HG02885 (cell line): ENCODE measurements around the gene PARVB.

Experiments
- ATAC-seq: cut with Tn5 transposase; IDR thresholded peaks from one replicate; pipeline ENCODE4 v1.9.1; 2021; ENCODE audit warnings: mild to moderate bottlenecking; ENCODE audit not compliant: unreplicated experiment, poor library complexity

Gene PARVB

DNA sequence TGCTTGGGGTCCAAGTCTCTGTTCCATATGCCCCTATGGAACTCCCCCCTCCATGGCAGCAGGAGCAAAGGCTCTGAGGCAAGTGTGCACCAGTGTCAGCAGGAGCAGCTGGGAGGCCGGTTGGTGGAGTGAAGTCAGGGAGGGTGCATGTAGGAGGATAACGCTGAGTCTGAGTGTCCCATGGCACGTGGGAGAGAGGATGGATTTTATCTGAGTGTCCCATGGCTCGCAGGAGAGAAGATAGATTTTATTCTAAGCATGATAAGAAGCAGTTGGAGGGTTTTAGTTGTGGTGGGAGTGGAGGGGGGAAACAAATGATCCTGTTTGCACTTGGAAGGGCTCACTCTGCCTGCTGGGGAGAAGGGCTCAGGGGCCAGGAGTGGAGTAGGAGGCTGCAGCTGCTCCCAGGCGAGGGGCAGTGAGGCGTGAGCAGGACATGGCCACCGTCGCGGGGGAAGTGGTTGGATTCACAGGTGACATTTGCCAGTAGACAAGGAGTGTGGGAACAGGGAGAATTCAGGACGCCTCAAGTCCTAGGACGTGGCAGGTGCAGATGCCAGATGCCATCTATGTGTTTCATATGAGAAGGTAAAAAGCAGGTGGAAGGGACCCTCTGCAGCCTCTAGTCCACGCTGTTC, 123.0 kb downstream of the PARVB start:
- ATAC-seq, result no peak

DNA sequence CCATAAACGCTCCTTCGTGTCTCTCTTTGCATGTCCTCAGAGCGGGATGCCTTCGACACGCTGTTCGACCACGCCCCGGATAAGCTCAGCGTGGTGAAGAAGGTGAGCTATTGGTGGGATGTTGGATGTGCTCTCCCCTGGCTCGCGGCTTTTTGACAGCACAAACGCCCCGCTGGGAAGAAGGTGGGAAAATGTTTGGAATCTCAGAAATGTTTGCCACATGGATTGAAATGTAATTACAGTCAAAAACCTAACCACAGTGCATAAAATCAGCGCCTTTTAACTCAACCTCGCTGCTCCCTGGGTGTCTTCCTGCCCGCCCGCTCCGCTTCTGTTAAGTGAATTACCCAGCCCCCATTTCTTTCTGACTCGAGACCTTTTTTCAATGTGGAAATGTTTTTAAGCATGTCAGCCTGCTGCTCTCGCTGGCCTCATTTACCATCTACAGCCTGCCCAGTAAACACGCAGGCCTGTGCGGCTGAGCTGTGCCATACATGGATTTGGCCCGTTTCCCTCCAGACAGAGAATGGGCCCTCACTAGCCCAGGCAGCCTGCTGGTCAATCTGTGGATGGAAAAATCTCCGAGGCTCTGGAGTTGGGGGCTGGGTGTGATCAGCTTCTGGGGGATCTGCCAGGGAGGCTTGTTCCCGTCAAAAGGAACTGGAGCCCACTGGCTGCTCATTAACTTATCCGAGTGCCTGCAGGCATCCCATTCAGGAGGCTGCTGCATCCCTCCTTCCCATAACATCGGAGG, 123.9 kb downstream of the PARVB start:
- ATAC-seq, result no peak

DNA sequence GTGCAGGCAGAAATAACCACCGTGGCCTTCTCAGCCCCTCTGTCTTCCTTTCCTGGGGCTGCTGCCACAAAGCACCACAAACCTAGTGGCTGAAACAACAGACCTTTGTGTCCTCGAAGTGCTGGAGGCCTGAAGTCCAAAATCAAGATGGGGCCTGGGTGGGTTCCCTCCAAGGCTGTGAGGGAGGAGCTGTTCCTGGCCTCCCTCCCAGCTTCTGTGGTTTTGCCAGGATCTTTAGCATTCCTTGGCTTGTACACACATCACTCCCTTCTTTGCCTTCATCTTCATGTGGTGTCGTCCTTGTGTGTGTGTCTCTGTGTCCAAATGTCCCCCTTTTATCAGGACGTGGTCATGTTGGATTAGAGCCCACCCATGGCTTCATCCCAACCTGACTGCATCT, 127.6 kb downstream of the PARVB start:
- no peak for ATAC-seq

DNA sequence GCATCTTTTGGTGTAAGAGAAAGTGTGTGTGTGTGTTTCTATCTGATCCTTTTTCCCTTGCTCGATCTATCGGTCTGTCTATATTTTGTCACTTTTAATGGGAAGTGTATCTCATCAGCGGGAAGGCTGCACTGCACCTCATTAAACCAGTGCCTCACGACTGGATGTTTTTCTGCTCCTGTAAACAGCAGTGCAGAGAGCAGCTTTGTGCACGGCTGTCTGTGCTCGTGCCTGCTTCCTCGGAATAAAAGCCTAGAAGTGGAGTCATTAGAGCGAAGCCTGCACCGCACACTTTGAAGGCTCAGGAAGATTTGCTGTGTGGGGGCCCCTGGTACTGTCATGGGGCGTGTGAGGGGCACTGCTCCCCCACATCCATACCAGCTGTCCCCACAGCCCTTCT, 129.6 kb downstream of the PARVB start:
- no peak for ATAC-seq

DNA sequence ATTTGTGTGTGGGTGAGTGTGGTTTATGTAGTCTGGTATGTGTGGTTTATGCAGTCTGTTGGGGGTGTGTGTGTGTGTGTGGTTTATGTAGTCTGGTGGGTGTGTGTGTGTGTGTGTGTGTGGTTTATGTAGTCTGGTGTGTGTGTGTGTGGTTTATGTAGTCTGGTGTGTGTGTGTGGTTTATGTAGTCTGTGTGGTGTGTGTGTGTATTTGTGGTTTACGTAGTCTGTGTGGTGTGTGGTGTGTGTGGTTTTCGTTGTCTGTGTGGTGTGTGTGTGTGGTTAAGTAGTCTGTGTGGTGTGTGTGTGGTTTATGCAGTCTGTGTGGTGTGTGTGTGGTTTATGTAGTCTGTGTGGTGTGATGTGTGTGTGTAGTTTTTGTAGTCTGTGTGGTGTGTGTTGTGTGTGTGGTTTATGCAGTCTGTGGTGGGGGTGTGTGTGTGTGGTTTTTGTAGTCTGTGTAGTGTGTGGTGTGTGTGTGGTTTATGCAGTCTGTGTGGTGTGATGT, 130.4 kb downstream of the PARVB start:
- ATAC-seq, result no peak

DNA sequence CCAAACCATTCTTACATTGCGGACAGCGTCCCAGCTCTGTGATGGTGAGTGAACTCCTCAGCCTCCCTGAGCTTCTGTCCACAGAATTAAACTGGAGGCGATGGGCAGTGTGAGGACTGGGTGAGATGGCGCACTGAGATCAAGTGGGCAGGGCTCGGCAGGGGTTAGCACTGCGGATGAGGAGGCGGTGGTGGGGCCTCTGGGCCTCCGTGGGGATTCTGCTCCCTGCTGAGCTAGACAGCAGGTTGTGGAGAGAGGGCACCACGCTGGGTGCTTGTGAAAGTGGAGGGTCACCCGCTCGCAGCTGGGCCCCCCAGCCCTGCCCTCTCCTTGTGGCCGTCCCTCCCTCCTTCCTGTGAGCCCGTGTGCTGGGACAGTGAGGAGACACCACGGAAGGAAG, 131.0 kb downstream of the PARVB start:
- ATAC-seq, result no peak

DNA sequence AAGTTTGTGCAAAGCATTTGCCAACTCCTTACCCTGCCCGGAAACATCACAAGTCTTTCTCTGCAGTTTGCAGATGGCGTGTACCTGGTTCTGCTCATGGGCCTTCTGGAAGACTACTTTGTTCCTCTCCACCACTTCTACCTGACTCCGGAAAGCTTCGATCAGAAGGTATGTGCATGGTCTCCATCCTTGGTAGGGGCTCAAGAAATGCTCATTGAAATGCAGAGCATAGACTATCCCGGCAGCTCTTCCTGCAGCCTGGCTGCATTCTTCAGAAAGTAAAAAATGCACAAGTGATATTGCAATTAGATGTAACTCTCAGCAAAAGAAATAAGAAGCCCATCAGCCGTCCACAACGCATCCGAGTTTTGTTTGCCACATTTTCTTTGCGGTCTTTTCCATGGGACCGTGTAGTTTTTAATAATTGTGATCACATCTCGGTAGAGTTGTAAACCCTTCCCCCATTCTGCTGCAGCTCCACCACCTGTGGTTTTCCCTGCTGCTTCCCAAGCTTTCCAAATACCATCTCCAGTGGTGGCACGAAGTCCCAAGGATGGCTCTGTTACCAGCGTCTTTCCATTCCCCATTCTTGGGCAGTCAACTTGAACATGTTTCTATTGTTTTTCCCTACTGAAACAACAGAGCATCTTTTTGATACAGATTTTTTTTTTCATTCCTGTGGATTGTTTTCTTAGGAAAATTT, 134.0 kb downstream of the PARVB start:
- ATAC-seq, result no peak

DNA sequence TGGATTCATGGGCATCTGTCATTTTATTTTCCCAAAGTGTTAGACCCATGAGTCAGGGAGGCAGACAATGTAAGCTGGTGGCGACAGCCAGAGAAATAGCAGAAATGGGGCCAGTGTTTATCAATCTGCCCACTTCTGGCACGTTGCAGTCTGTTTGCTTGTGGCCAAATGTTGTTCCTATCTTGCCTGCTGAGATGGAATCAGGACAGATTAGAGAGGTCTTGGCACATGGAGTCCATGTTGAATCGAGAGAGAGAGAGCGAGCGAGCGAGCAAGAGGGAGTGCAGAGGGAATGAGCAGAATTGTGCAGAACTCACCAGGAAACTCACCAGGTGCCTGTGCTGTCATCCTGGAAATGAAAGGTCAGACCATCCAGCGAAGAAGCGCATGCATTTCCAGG, 134.7 kb downstream of the PARVB start:
- ATAC-seq, result no peak

DNA sequence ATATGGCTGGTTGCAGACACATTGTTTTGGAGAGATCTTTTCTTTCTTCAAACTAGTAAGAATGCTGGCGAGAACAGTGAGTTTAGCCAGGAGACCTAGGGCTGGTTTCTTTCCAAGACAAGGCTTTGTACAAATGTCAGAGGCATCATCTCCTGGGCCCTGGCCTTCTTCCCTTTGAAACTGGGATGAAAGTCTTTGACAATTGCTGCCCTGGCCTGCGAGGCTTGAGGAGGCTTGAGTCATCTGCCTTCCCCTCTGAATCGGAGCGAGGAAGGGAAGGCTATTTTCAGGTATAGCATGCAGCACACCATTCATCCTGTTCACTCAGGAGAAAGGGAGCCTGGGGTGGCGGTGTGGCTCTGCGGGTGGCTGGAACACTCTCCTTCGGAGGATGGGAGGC, 135.1 kb downstream of the PARVB start:
- no peak for ATAC-seq

DNA sequence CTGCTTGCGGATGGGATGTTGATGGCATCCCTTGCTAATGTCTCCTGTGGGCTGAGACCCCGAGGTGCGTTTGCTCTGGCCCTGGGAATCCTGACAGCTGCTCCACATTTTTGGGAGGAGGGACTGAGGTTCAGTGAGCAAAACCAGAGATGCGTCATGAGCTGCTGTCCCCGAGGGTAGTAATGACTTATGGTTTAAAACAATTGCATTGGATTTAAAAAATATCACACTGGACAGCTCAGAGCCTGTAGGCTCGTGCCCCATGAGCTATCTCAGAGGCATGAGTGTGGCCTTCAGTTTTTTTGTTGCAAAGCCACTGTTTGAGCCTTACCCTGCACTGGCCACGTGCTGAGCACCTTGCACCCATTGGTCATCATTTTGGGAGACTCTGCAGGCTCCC, 135.7 kb downstream of the PARVB start:
- no peak for ATAC-seq

DNA sequence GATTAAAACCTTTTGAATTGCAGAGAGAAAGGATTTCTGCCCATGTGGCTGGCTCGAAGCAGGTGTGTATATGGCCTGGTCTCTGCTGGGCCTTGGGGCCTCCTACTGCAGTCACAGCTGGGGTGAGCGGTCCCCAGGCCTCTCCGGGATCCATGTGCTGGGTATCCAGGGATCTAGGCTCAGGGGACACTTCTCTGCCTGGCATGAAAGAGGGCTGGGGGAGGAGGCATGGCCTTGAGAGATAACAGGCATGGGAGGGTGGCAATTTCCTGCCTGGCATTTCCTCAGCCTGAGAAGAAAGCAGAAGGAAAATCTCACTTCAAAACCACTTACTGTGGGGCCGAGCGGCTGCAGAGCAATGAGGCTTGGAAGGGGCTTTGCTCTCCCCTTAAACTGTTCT, 136.3 kb downstream of the PARVB start:
- no peak for ATAC-seq

DNA sequence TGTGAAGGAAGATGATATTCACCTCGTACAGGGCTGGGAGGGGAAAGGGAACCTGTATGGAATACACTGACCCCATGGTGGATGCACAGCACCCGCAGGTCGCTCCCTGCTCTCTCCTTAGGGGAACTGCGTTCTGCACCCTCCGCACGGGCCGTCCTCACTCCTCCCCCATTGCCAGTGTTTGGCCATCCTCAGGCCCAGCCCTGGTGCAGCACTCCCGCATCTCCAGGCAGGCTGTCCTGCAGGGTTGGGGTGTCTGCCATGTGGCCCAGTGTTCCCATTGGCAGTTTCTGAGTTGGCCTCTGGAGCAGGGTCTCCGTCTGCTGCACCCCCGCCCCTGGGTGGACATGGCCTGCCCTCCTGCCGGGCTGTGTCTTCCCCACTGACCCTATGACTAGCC, 137.6 kb downstream of the PARVB start:
- ATAC-seq, result no peak

DNA sequence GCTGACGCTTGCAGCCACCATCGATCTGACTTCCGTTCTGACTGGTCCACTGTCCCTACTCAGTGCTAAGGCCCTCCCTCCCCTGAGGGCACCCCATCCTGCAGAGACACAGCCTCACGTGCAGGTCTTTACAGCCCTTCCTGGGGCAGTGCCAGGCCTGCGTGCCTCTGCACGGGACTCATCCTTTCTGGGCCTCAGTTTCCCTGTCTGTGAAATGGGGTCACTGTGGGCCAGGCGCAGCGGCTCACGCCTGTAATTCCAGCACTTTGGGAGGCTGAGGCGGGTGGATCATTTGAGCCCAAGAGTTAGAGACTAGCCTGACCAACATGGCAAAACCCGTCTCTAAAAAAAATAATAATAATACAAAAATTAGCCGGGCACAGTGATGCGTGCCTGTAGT, 138.9 kb downstream of the PARVB start:
- no peak for ATAC-seq

DNA sequence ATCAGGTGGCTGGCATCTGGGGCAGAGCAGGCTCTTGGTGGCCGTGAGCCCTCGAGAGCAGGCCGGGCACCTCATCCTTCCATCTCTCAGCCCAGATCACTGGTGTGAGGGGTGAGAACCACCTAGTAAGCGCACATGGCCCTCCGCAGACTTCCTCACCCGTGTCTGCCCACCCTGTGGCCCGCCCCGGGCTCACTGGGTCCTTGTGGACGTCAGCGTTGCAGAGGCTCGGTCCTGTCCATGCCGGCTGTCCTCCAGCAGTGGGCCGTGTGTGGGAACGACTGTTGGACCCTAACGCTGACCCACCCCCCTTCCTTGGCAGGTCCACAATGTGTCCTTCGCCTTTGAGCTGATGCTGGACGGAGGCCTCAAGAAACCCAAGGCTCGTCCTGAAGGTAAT, 139.4 kb downstream of the PARVB start:
- ATAC-seq, result no peak

DNA sequence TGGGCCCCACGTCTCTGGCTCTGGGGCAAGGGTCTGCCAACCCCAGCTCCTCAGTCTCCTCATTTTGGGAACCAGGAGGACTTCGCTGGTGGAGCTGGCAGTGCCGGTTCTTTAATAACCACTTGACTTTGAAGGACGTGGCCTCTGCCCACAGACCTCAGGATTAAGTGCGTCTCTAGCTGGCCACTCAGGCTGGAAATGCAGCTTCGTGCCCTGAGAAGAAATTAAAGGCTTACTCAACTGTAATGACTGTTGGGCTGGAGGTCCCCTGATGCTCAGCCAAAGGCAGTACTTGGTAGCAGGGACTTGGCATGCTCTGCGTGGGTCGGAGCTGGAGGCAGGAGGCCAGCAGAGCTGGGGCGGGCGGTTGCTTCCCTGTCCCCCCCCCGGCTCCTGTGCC, 139.9 kb downstream of the PARVB start:
- ATAC-seq, result no peak

DNA sequence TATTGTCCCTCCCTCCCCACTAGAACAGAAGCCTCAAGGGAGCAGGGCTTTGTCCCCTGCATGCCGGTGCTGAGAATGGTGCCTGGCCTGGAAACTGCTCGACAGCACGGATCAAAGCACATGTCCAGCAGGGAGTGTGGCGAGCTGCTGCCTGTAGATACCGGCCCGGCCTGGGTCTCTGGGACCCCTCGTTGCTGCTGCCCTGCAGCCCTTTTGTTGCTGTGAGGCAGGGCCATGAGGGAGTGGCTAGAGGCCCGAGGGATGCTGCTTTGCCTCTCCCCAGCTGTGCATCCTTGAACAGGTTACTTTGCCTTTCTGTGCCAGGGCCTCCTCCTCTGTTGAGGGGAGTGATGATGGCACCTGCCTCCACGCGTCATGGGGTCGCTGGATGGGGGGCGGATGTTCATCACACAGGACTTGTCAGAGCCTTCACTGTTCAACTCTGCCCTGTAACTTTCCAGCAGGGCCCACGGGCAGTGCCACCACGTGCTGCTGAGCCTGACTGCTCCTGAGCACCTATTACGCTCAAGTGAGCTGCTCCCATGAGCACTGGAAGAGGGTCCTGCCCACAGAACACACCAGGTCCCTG, 141.3 kb downstream of the PARVB start:
- ATAC-seq, result no peak

DNA sequence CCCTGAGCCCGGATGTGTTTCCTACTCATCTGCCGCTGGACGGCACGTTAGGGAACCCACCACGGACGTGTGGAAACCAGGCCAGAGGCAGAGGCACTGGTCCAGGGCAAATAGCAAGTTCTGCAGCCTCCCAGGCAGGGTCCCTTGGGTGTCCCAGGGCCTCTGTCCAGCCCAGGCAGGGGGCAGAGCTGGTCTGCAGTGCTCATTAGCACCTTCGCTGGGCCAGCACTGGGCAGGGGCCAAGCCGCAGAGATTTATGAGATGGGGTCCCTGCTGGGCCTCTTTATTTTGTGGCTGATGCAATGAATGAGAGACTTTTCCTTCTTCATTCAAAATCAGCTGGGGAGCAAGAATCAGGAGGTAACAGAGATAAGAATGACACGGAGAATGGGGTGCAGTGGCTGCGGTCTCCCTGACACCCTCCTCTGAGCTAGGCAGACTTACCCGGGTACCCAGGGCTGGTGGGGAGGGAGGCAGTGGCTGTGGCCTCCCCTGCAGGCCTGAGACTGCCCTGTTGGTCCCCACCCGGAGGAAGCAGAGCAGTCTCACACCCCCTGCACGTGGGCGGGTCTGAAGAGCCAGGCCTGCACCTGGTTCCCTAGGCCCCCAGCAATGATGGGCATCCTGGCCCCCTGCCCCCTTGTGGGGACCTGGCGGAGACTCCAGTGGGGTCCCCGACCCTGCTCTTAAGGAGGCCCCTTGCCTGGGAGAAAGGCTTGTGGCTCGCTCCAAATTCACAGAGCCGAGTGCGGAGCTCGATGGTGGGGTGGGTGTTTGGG, 142.6 kb downstream of the PARVB start:
- ATAC-seq, result no peak

DNA sequence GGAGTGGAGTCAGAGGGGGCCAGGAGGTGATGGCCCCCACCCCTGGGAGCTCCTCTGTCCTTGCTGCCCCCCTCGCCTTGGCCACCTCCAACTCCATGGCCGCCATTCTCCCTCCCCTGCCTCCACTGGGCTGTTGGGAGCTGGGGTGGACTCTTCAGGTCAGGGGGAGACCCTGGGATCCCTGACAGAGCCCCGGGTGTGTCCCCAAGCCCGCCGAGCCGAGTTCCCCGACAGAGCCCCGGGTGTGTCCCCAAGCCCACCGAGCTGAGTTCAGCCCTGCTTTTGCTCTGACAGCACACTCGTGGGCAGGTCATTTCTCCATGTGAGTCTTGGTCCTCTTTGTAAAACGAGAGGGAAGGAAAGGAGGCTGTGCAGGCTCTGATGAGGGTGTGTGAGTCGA, 143.4 kb downstream of the PARVB start:
- ATAC-seq, result no peak

DNA sequence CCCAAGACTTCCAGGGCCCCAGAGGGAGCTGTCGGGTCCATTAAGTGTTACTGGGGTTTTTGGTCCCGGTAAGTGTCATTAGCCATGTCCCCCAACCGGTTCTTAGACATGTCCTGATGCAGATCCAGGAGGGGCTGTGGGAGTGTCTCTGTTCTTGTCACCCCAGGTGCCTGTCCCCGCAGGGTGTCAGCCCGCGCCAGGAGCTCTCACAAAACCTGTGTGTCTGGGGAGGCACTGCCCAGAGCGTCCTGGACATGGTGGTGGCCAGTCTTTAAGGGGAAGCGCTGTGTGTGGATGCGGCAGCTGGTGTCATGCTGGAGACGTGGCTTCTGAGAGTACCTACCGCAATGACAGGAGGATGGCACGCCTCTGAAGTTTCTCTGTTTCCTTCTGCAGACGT, 144.1 kb downstream of the PARVB start:
- ATAC-seq, result no peak

DNA sequence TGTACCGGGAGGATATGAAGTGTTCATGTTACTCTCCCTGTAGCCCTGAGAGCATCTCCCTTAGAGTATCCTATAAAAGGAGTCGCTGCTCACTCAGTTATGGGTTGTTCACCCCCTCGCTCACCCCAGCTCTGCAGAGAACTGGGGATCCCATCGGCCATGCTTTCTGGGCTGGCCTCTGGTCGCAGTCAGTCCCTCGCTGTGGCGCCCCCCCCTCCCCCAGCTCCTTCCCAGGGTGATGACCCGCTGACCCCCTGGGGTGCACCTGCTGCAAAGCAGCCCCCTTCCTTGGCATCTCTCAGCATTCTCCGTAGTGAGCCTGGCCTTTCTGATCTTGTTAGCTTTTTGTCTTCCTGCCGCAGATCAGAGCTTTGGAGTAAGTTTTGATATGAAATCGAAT, 146.4 kb downstream of the PARVB start:
- no peak for ATAC-seq
